ENCODE results near the gene MAPK6.
"Not testable (repeated sequence)": the region's sequence is repeated elsewhere in the genome, so short reads cannot be mapped to it uniquely, and the experiment has no call there.

MAPK6 gene

GRCh38 chr15:52031556-52031955, 12.5 kb downstream of the MAPK6 start:
- Histone ChIP-seq H3K9ac (ENCODE audit: low read length) (no peak overlapping the region), H3K27me3 (ENCODE audit: control insufficient read depth, insufficient read depth, low read length) (no peaks in the 10 kb centered on the region), H3K36me3 (ENCODE audit: control insufficient read depth, insufficient read depth, low read length) (no peaks in the 10 kb centered on the region), H3K9me3 (ENCODE audit: control insufficient read depth, low read length) (no peaks in the 10 kb centered on the region), H3K4me1 (ENCODE audit: control insufficient read depth, insufficient read depth, low read length) (peaks cover 5% of the 10 kb centered on the region), H3K4me3 (ENCODE audit: low read length) (no peak overlapping the region)

- H3K9me3 ChIP-seq (ENCODE audit: control insufficient read depth, low read length) = no peaks in the 10 kb centered on the region
- no peaks in the 10 kb centered on the region for H3K36me3 ChIP-seq (ENCODE audit: control insufficient read depth, insufficient read depth, low read length)
- H3K4me1 ChIP-seq (ENCODE audit: control insufficient read depth, insufficient read depth, low read length) = peaks cover 32% of the 10 kb centered on the region
- no peaks in the 10 kb centered on the region for H3K27me3 ChIP-seq (ENCODE audit: control insufficient read depth, insufficient read depth, low read length)
- no peak overlapping the region for H3K9ac ChIP-seq (ENCODE audit: low read length)
- no peak overlapping the region for H3K4me3 ChIP-seq (ENCODE audit: low read length)
Measured at GRCh38 chr15:52037889-52038505, 19.0 kb downstream of the MAPK6 start.

GRCh38 chr15:52039925-52040781, 21.1 kb downstream of the MAPK6 start:
- no peaks in the 10 kb centered on the region for H3K36me3 ChIP-seq (ENCODE audit: control insufficient read depth, insufficient read depth, low read length)
- H3K27me3 ChIP-seq (ENCODE audit: control insufficient read depth, insufficient read depth, low read length) = no peaks in the 10 kb centered on the region
- H3K4me1 ChIP-seq (ENCODE audit: control insufficient read depth, insufficient read depth, low read length) = peaks cover 28% of the 10 kb centered on the region
- H3K4me3 ChIP-seq (ENCODE audit: low read length) = no peak overlapping the region
- H3K9ac ChIP-seq (ENCODE audit: low read length) = no peak overlapping the region
- H3K9me3 ChIP-seq (ENCODE audit: control insufficient read depth, low read length) = no peaks in the 10 kb centered on the region

- Histone ChIP-seq H3K4me1 (ENCODE audit: control insufficient read depth, insufficient read depth, low read length) (peaks cover 28% of the 10 kb centered on the region), H3K36me3 (ENCODE audit: control insufficient read depth, insufficient read depth, low read length) (no peaks in the 10 kb centered on the region), H3K9ac (ENCODE audit: low read length) (no peak overlapping the region), H3K27me3 (ENCODE audit: control insufficient read depth, insufficient read depth, low read length) (no peaks in the 10 kb centered on the region), H3K4me3 (ENCODE audit: low read length) (no peak overlapping the region), H3K9me3 (ENCODE audit: control insufficient read depth, low read length) (no peaks in the 10 kb centered on the region)
Measured at GRCh38 chr15:52042051-52042851, 23.2 kb downstream of the MAPK6 start.

- not testable (repeated sequence) for H3K36me3 ChIP-seq (ENCODE audit: control insufficient read depth, insufficient read depth, low read length); H3K9me3 ChIP-seq (ENCODE audit: control insufficient read depth, low read length); H3K9ac ChIP-seq (ENCODE audit: low read length); H3K4me3 ChIP-seq (ENCODE audit: low read length); H3K27me3 ChIP-seq (ENCODE audit: control insufficient read depth, insufficient read depth, low read length)
- H3K4me1 ChIP-seq (ENCODE audit: control insufficient read depth, insufficient read depth, low read length) = peaks cover 11% of the 10 kb centered on the region
Measured at GRCh38 chr15:52045795-52046298, 26.8 kb downstream of the MAPK6 start.

GRCh38 chr15:52046552-52046951, 27.5 kb downstream of the MAPK6 start:
- not testable (repeated sequence) for H3K27me3 ChIP-seq (ENCODE audit: control insufficient read depth, insufficient read depth, low read length); H3K9ac ChIP-seq (ENCODE audit: low read length); H3K4me3 ChIP-seq (ENCODE audit: low read length); H3K36me3 ChIP-seq (ENCODE audit: control insufficient read depth, insufficient read depth, low read length); H3K9me3 ChIP-seq (ENCODE audit: control insufficient read depth, low read length)
- H3K4me1 ChIP-seq (ENCODE audit: control insufficient read depth, insufficient read depth, low read length) = peaks cover 11% of the 10 kb centered on the region

- no peaks in the 10 kb centered on the region for H3K9me3 ChIP-seq (ENCODE audit: control insufficient read depth, low read length)
- no peak overlapping the region for H3K4me3 ChIP-seq (ENCODE audit: low read length)
- H3K4me1 ChIP-seq (ENCODE audit: control insufficient read depth, insufficient read depth, low read length) = no peaks in the 10 kb centered on the region
- H3K9ac ChIP-seq (ENCODE audit: low read length) = no peak overlapping the region
- no peaks in the 10 kb centered on the region for H3K27me3 ChIP-seq (ENCODE audit: control insufficient read depth, insufficient read depth, low read length)
- no peaks in the 10 kb centered on the region for H3K36me3 ChIP-seq (ENCODE audit: control insufficient read depth, insufficient read depth, low read length)
Measured at GRCh38 chr15:52050416-52050815, 31.4 kb downstream of the MAPK6 start.

- H3K9me3 ChIP-seq (ENCODE audit: control insufficient read depth, low read length) = no peaks in the 10 kb centered on the region
- no peak overlapping the region for H3K9ac ChIP-seq (ENCODE audit: low read length)
- no peaks in the 10 kb centered on the region for H3K36me3 ChIP-seq (ENCODE audit: control insufficient read depth, insufficient read depth, low read length)
- H3K27me3 ChIP-seq (ENCODE audit: control insufficient read depth, insufficient read depth, low read length) = no peaks in the 10 kb centered on the region
- H3K4me3 ChIP-seq (ENCODE audit: low read length) = no peak overlapping the region
- H3K4me1 ChIP-seq (ENCODE audit: control insufficient read depth, insufficient read depth, low read length) = no peaks in the 10 kb centered on the region
Measured at GRCh38 chr15:52052066-52052935, 33.3 kb downstream of the MAPK6 start.

GRCh38 chr15:52054381-52054780, 35.4 kb downstream of the MAPK6 start:
- H3K4me1 ChIP-seq (ENCODE audit: control insufficient read depth, insufficient read depth, low read length) = no peaks in the 10 kb centered on the region
- no peaks in the 10 kb centered on the region for H3K27me3 ChIP-seq (ENCODE audit: control insufficient read depth, insufficient read depth, low read length)
- H3K36me3 ChIP-seq (ENCODE audit: control insufficient read depth, insufficient read depth, low read length) = peaks cover 2% of the 10 kb centered on the region
- no peak overlapping the region for H3K9ac ChIP-seq (ENCODE audit: low read length)
- H3K9me3 ChIP-seq (ENCODE audit: control insufficient read depth, low read length) = no peaks in the 10 kb centered on the region
- no peak overlapping the region for H3K4me3 ChIP-seq (ENCODE audit: low read length)

GRCh38 chr15:52054858-52055257, 35.8 kb downstream of the MAPK6 start:
- H3K36me3 ChIP-seq (ENCODE audit: control insufficient read depth, insufficient read depth, low read length); H3K27me3 ChIP-seq (ENCODE audit: control insufficient read depth, insufficient read depth, low read length); H3K4me1 ChIP-seq (ENCODE audit: control insufficient read depth, insufficient read depth, low read length); H3K4me3 ChIP-seq (ENCODE audit: low read length); H3K9me3 ChIP-seq (ENCODE audit: control insufficient read depth, low read length); H3K9ac ChIP-seq (ENCODE audit: low read length): not testable (repeated sequence)

GRCh38 chr15:52056001-52056400, 37.0 kb downstream of the MAPK6 start:
- Histone ChIP-seq H3K4me1 (ENCODE audit: control insufficient read depth, insufficient read depth, low read length) (no peaks in the 10 kb centered on the region), H3K27me3 (ENCODE audit: control insufficient read depth, insufficient read depth, low read length) (no peaks in the 10 kb centered on the region), H3K36me3 (ENCODE audit: control insufficient read depth, insufficient read depth, low read length) (peaks cover 4% of the 10 kb centered on the region), H3K9ac (ENCODE audit: low read length) (no peak overlapping the region), H3K4me3 (ENCODE audit: low read length) (no peak overlapping the region), H3K9me3 (ENCODE audit: control insufficient read depth, low read length) (no peaks in the 10 kb centered on the region)
